MM.1S (cell line): ENCODE measurements around the gene PTPRD.

Source experiments
- DNase-seq: peaks from one replicate; pipeline ENCODE4 v3.0.0-alpha.2; 2015
- H2AFZ ChIP-seq: fragments of 300-600 bp; sonication (generic); 2 replicates; pipeline ENCODE4 v1.6.0; 2016; ENCODE audit warnings: antibody characterized with exemption, low read length
- H3F3A ChIP-seq: fragments of 300-600 bp; sonication (generic); 2 replicates; pipeline ENCODE4 v1.6.1; 2016; ENCODE audit warnings: mild to moderate bottlenecking, antibody characterized with exemption, low read length, moderate library complexity, mixed read lengths; ENCODE audit not compliant: insufficient read depth
- H3K27ac ChIP-seq: fragments of 300-600 bp; sonication (generic); 2 replicates; pipeline ENCODE4 v1.5.1; 2016; ENCODE audit warnings: mild to moderate bottlenecking, low read length
- H3K27me3 ChIP-seq: fragments of 300-600 bp; sonication (generic); replicated peaks from 2 replicates; pipeline ENCODE4 v1.6.0; 2016; ENCODE audit warnings: low read length; ENCODE audit not compliant: insufficient read depth
- H3K36me3 ChIP-seq: fragments of 300-600 bp; sonication (generic); replicated peaks from 2 replicates; pipeline ENCODE4 v1.6.1; 2016; ENCODE audit warnings: mild to moderate bottlenecking, low read length, mixed read lengths; ENCODE audit not compliant: insufficient read depth
- H3K4me1 ChIP-seq: fragments of 300-600 bp; sonication (generic); 2 replicates; pipeline ENCODE4 v1.6.1; 2016; ENCODE audit warnings: low read length, mixed read lengths
- H3K4me2 ChIP-seq: fragments of 300-600 bp; sonication (generic); 2 replicates; pipeline ENCODE4 v1.6.0; 2016; ENCODE audit warnings: low read depth, low read length
- H3K4me3 ChIP-seq: fragments of 300-600 bp; sonication (generic); 2 replicates; pipeline ENCODE4 v1.5.1; 2016; ENCODE audit warnings: low read length, mixed read lengths
- H3K79me2 ChIP-seq: fragments of 300-600 bp; sonication (generic); 2 replicates; pipeline ENCODE4 v1.6.1; 2016; ENCODE audit warnings: mixed run types, low read length, mixed read lengths
- H3K9ac ChIP-seq: fragments of 300-600 bp; sonication (generic); 2 replicates; pipeline ENCODE4 v1.6.1; 2016; ENCODE audit warnings: low read length, mixed read lengths
- H3K9me2 ChIP-seq: fragments of 300-600 bp; sonication (generic); replicated peaks from 2 replicates; pipeline ENCODE4 v1.6.1; 2016; ENCODE audit warnings: mild to moderate bottlenecking, low read length, mixed read lengths; ENCODE audit not compliant: insufficient read depth
- H3K9me3 ChIP-seq: fragments of 300-600 bp; sonication (generic); replicated peaks from 2 replicates; pipeline ENCODE4 v1.6.1; 2016; ENCODE audit warnings: mild to moderate bottlenecking, low read length, mixed read lengths; ENCODE audit not compliant: insufficient read depth
- H4K20me1 ChIP-seq: fragments of 300-600 bp; sonication (generic); 2 replicates; pipeline ENCODE4 v1.6.1; 2016; ENCODE audit warnings: mild to moderate bottlenecking, low read length, moderate library complexity, mixed read lengths; ENCODE audit not compliant: insufficient read depth
- EZH2 ChIP-seq: fragments of 300-600 bp; sonication (generic); optimal IDR thresholded peaks from 2 replicates; pipeline ENCODE3; 2017; ENCODE audit warnings: low read depth, mild to moderate bottlenecking, antibody characterized with exemption, low read length, mixed read lengths
- EZH2phosphoT487 ChIP-seq: fragments of 300-600 bp; sonication (generic); IDR thresholded peaks from 2 replicates; pipeline ENCODE4 v1.6.1; 2018; ENCODE audit warnings: antibody characterized with exemption, low read length
- TF ChIP-seq, protein P1 (sequence below): fragments of 300-600 bp; sonication (generic); IDR thresholded peaks from 2 replicates; pipeline ENCODE4 v1.5.1; 2016; ENCODE audit warnings: antibody characterized with exemption, low read length, mixed read lengths

PTPRD gene

DNA sequence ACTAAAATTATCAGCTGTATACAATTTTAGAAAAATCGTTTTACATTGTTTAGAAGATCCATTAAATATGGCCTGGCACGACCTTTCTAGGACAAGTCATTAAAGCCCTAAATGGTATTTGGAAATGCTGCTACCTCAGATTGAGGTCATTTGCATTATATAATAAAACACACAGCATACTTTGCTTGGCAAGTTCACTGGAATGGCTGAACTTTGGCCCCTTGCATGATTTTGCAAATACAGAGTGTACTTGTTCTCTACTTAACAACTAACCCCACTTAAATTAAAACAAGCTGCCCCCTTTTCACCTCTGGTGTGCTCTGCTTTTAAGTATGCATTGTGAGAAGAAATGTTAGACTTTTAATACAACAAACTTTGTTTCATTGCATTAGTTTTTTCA, 860.1 kb downstream of the PTPRD start:
- H3K79me2 ChIP-seq = no peaks in the 10 kb centered on the region
- H3K4me1 ChIP-seq = no peaks in the 10 kb centered on the region

DNA sequence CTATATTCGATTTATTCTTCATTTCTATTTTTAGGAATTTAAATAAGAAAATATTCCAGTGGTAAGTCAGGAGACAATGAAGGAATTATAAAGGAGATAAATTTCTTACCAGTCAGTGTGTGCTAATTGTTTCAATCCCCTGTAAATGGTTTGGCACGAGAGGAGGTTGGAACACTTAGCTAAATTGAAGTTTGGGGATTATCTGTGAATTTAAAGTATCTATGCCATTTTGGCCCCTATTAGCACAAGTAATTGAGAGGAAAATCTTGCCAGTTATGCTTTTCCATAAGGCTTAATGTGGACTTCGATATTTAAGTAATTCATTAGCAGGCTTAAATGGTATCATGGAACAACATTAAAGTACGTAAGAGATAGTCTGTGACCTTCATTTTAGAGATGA, 860.8 kb downstream of the PTPRD start:
- Histone ChIP-seq H3K9me2 (no peaks in the 10 kb centered on the region), H3K36me3 (no peaks in the 10 kb centered on the region)
- TF ChIP-seq EZH2 (no peak), EZH2phosphoT487 (no peak)
- TF ChIP-seq, protein P1, sequence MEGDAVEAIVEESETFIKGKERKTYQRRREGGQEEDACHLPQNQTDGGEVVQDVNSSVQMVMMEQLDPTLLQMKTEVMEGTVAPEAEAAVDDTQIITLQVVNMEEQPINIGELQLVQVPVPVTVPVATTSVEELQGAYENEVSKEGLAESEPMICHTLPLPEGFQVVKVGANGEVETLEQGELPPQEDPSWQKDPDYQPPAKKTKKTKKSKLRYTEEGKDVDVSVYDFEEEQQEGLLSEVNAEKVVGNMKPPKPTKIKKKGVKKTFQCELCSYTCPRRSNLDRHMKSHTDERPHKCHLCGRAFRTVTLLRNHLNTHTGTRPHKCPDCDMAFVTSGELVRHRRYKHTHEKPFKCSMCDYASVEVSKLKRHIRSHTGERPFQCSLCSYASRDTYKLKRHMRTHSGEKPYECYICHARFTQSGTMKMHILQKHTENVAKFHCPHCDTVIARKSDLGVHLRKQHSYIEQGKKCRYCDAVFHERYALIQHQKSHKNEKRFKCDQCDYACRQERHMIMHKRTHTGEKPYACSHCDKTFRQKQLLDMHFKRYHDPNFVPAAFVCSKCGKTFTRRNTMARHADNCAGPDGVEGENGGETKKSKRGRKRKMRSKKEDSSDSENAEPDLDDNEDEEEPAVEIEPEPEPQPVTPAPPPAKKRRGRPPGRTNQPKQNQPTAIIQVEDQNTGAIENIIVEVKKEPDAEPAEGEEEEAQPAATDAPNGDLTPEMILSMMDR = no peak

More for the DNA sequence above, 860.1 kb downstream of the PTPRD start:
- Histone ChIP-seq H3K9me2 (no peaks in the 10 kb centered on the region), H3K4me3 (no peak overlapping the region), H3K9me3 (no peaks in the 10 kb centered on the region), H3K9ac (no peak overlapping the region), H3F3A (no peaks in the 10 kb centered on the region), H3K4me2 (no peak overlapping the region), H4K20me1 (no peaks in the 10 kb centered on the region), H2AFZ (no peak overlapping the region), H3K36me3 (no peaks in the 10 kb centered on the region), H3K27me3 (no peaks in the 10 kb centered on the region), H3K27ac (no peak overlapping the region)
- DNase-seq = no peak
- TF ChIP-seq, protein P1 = no peak
- TF ChIP-seq EZH2phosphoT487 (no peak), EZH2 (no peak)

DNA sequence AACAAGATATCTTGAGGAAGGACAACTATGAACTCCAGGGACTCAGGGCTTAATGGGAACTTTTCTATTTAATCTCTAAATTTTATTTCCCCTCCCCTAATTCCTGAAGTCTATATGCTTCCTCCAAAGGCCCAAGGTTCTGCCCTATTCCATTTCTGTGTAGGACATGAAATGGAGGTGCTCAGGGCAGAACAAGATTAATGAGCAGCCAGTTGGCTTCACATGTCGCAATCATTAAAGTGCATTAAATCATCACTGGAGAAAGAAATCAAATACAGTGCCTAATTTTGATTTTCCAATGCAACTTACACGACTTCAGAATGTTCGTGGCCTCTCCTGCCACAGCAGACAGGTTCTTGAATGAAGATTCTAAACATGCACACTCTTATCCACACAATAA, 862.1 kb downstream of the PTPRD start:
- H3K27me3 ChIP-seq = no peaks in the 10 kb centered on the region
- TF ChIP-seq, protein P1 = no peak
- no peak for TF ChIP-seq EZH2phosphoT487
- no peak for TF ChIP-seq EZH2
- no peaks in the 10 kb centered on the region for H3K9me3 ChIP-seq
- H4K20me1 ChIP-seq = no peaks in the 10 kb centered on the region
- no peak overlapping the region for H3K27ac ChIP-seq
- H3K36me3 ChIP-seq = no peaks in the 10 kb centered on the region
- no peaks in the 10 kb centered on the region for H3K79me2 ChIP-seq
- H2AFZ ChIP-seq = no peak overlapping the region
- no peak overlapping the region for H3K9ac ChIP-seq
- no peak overlapping the region for H3K4me3 ChIP-seq
- 0 out of 2 replicates have a peak, but pooled peaks cover under 1% of the 10 kb centered on the region for H3K4me1 ChIP-seq
- no peaks in the 10 kb centered on the region for H3K9me2 ChIP-seq
- DNase-seq = no peak
- no peaks in the 10 kb centered on the region for H3F3A ChIP-seq
- no peak overlapping the region for H3K4me2 ChIP-seq

More for the DNA sequence above, 860.8 kb downstream of the PTPRD start:
- Histone ChIP-seq H4K20me1 (no peaks in the 10 kb centered on the region), H3K9me3 (no peaks in the 10 kb centered on the region), H3K9ac (no peak overlapping the region), H3K27me3 (no peaks in the 10 kb centered on the region), H3K4me1 (no peaks in the 10 kb centered on the region), H3K4me3 (no peak overlapping the region), H2AFZ (no peak overlapping the region), H3K27ac (no peak overlapping the region), H3K79me2 (no peaks in the 10 kb centered on the region), H3F3A (no peaks in the 10 kb centered on the region), H3K4me2 (no peak overlapping the region)
- no peak for DNase-seq
